Urothelium cell line (cell line): Measurements from ENCODE around the gene IGSF8.

Source experiments
- DNase-seq: peaks from one replicate; pipeline ENCODE4 v3.0.0; 2011; ENCODE audit warnings: low spot score, mixed read lengths
- FAIRE-seq: peaks from 2 replicates; lab custom pipeline; 2011; peaks lifted over from hg19 to GRCh38; lab: Jason Lieb, UNC

The IGSF8 gene

DNA sequence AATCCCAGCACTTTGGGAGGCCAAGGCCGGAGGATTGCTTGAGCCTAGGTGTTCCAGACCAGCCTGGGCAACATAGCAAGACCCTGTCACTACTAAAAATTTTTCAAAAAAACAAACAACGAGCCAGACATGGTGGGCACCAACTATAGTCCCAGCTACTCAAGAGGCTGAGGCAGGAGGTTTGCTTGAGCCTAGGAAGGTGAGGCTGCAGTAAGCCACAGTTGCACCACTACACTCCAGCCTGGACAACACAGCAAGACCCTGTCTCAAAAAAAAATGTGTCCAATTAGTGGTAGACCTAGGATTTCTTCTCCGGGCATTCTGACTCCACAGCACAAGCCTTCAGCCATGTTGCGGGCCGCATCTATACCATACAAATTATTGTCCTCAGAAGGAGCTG, 6.7 kb upstream of the IGSF8 start:
- FAIRE-seq (no peak), DNase-seq (no peak)

DNA sequence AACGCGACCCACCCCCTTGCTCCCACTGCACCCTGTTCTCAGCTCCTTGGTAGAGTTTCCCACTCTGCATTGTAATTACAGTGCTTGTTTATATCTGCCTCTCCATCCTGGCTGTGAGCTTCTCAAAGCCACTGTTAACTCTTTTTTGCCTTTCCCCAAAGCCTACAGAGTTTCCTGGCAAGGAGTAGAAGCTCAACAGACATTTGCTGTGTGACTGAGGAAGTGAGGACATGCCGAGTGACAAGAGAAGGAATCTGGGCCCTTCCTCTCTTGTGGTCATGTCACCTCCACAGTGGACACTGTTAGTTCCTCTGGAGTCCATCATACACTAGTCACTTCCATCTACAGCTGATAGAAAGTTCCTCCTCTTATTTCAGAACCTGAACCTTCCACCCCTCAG, 6.1 kb upstream of the IGSF8 start:
- no peak for FAIRE-seq
- no peak for DNase-seq

GRCh38 chr1:160103658-160104408, 5.4 kb upstream of the IGSF8 start:
- no peak for FAIRE-seq

GRCh38 chr1:160101717-160102522, 3.5 kb upstream of the IGSF8 start:
- no peak for FAIRE-seq

More at GRCh38 chr1:160103658-160104408, 5.4 kb upstream of the IGSF8 start:
- no peak for DNase-seq

GRCh38 chr1:160101037-160101716, 2.8 kb upstream of the IGSF8 start:
- FAIRE-seq (no peak), DNase-seq (peak; percentile 87)

More at GRCh38 chr1:160101717-160102522, 3.5 kb upstream of the IGSF8 start:
- DNase-seq = no peak

DNA sequence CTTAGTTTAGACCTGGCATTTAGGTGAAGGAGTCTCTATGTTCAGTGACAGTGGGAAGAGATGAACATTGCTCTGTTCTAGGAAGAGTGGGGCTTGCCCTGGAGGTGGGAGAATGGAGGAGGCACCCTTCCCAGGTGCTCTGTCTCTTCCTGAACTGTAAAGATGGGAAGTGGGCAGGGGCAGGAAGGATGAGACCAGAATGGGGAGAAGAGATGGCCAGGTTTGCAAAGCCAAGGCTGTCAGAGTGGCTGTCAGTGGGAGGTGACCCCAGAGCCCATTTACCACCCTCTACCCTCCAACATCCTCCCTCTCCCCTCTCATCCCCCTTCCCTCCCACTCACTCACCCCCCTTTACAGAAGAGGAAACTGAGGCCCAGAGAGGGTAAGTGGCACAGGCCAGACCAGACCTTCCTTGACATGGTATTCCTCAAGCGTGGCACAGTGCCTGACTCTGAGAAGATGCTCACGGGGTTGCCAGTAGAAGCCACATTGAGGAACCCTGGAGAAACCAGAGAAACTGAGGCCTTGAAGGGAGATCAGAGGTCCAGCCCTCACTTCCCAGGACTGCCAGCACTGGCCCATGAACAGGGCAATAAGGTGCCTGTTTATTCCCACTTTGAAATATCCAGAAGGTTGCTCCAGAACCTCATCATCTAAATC, 1.4 kb upstream of the IGSF8 start:
- no peak for DNase-seq
- no peak for FAIRE-seq

DNA sequence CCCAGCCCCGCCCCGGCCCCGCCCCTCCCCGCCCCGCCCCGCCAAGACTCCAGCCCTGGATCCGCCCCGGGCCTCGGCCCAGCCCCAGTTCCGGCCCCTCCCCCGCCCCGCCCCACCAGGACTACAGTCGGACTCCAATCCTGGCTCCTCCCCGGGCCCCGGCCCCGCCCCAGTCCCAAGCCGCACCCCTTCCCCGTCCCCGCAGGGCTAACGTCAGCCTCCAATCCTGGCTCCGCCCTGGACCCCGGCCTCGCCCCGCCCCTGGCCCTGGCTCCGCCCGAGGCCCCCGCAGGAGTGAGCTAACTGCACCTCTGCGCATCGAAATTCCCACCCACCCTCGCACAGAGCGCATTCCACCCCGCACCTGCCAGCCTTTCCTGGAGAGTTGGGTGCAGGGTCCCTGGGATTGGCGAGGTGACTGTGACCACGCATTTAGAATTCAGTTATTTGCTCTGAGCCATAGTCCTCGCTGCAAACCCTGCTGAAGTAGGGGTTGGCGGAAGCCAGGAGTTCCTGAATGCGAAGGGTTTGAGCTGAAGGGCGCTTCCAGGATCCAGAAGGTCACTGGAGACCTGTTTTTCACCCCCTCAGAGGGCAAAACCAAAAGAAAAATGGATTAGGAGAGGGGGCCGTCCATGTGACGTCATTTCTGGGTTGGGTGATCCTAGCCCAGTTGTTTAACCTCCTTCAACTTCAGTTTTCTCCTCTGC, 588 bp upstream of the IGSF8 start:
- FAIRE-seq (peak; percentile 65), DNase-seq (peak; percentile 98)

DNA sequence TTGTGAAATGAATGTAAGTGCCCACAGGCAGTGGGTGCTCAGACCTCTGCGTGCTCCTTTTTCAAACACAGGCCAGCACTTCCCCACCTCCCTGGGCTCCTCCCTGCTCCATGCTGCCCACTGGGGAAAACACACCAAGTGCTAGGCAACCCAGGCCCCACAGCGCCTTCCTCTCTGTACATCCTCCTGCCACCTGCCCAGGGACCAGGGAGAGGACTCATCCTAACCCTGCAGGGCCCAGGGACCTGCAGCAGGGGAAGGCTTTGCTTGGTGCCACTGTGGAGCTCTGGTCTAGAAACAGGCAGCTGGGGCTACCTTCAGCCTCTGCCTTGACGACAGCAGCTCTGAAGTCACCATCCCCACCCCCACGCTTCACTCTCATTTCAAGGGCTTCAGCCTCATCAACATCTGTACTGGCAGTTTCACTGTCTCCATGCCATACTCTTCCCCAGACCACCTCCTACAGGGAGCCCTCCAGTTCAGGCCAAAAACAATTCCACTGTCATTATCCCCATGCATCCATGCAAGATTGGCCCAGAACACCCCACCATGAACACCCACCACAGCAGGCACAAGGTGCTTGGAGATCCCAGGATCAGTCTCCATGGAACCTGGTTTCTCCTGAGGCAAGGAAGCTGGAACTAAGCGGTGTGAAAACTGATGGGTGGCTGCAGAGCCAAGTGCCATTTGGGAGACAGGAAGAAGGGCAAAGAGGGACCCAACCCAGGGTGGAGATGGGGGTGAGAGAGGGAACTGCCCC, 1.1 kb downstream of the IGSF8 start:
- no peak for FAIRE-seq
- DNase-seq = no peak

GRCh38 chr1:160096274-160097116, 1.9 kb downstream of the IGSF8 start:
- DNase-seq (no peak), FAIRE-seq (no peak)

DNA sequence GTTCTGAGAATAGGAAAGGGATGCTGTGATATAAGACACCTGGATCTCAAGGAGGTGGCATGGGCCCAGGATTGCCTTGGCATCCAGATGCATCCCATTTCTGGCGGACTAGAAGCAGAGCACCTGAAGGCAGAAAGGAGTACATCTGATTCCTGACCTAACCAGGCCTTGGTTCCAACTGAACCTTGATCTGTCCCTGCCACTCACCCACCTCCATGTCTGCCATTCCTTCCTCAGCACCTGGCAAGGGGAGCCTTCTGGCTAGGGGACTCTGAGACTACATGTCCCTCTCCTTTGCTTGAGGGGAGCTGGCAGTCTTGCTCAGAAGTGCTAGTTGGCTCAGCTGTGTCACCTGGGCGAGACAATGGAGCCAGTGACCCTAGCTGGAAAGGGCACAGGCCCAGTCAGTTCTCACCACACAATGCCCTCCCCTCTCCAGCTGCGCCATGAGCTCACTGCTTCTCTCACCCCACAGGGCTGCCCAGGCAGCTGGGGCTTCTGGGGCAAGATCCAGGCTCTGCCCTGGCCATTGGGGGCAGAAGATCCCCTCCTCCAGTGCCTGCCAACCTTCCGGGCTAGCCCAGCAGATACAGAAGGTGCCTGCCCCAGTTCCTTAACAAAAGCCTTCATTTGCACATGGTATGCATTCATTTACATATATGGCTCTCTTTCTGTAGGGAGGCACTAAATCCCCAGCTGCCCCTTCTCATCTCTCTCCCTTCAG, 2.9 kb downstream of the IGSF8 start:
- FAIRE-seq (peak; percentile 32), DNase-seq (no peak)

GRCh38 chr1:160094806-160095205, 3.6 kb downstream of the IGSF8 start:
- DNase-seq (no peak), FAIRE-seq (no peak)

GRCh38 chr1:160094291-160094625, 4.2 kb downstream of the IGSF8 start:
- DNase-seq (no peak), FAIRE-seq (no peak)

DNA sequence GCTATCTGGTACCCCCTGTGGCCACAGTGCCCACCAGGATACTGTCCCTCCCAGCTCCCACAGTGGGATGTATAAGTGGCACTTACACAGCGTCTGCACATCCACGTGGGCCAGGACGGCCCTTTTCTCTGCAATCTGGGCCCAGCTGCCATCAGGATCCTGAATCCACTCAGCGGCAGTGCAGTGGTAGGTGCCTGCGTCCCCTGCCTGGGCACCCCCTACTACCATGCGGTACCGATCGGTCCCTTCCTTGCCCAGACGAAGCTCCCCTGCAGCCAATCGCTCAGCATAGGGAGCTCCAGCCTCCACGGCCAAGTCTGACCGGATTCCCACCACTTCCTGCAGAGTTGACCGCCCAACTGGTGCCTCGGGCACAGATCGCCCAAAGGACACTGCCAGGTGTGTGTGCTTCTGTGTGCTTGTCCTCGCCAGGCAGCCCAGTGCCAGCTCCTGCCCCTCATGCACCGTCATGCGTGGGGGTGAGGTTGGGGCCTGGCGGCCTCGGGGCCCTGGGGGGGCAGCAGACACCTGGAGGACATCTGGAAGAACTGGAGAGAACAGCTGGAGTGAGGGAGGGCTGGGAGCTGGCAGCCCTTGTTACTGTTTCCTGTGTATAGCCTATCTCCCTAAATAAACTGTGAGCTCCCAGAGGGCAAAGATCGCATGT, 4.7 kb downstream of the IGSF8 start:
- DNase-seq (no peak), FAIRE-seq (no peak)

GRCh38 chr1:160093069-160093395, 5.4 kb downstream of the IGSF8 start:
- no peak for DNase-seq
- FAIRE-seq = no peak

- DNase-seq = no peak
- no peak for FAIRE-seq
These were observed 5.9 kb downstream of the IGSF8 start for GRCh38 chr1:160092366-160093068.

DNA sequence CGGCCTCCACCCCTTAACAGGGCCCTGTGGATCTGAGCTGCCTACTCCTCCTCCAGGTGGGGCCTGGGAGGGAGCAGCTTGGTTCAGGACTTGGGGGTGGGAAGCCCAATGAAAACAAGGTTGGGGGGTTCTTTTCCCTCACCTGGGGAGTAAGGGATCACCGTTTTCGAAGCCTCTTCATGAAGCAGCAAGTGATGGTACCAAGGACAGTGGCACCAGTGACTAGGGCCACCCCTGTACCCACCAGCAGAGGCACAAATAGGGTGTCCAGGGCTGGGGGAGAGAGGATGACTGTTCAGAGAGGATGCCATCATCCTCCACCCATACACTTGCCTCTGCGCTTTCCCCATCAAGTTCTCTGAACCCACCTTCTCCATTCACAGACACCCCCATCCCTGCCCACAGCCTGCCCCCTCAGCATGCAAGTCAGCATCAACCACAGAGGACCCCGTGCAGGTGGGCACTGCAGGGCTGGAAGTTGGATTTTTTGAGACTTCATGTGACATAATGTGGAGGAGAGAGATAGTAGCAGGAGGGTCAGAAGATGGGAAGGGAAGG, 6.7 kb downstream of the IGSF8 start:
- DNase-seq (no peak), FAIRE-seq (no peak)

DNA sequence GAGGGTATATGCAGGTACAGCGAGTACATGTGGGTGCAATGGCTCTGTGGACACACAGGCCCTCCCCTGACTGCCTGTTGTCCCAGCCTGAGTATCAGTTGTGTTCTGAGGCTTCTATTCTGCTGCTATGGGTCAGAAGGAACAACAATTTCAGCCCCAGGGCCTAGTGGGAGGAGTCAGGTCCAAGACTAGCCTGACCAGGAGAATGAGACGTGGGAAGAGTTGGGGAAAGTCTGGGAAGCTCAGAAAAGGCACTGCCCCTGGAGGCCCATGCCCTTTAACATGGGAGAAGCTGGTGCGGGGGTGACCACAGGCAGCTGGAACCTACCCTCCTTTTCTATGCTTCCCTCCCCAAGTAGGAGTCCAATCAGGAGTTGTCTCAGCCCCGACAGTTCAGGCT, 7.7 kb downstream of the IGSF8 start:
- FAIRE-seq = no peak
- no peak for DNase-seq
